Measurements from ENCODE around the gene YIPF6.

- TF ChIP-seq SIN3B (IDR thresholded peaks at IDR 0.05; ENCODE audit: low read depth) (no peak), ZNF239 (CRISPR knock-in tag; IDR thresholded peaks at IDR 0.05) (no peak), POLR2AphosphoS5 (IDR thresholded peaks at IDR 0.05; ENCODE audit: control insufficient read depth, insufficient read depth, low read depth, low read length) (no peak), OTX1 (CRISPR knock-in tag; IDR thresholded peaks at IDR 0.05) (no peak), ZFX (CRISPR knock-in tag; IDR thresholded peaks at IDR 0.05) (no peak)
- TF ChIP-seq, protein P1, sequence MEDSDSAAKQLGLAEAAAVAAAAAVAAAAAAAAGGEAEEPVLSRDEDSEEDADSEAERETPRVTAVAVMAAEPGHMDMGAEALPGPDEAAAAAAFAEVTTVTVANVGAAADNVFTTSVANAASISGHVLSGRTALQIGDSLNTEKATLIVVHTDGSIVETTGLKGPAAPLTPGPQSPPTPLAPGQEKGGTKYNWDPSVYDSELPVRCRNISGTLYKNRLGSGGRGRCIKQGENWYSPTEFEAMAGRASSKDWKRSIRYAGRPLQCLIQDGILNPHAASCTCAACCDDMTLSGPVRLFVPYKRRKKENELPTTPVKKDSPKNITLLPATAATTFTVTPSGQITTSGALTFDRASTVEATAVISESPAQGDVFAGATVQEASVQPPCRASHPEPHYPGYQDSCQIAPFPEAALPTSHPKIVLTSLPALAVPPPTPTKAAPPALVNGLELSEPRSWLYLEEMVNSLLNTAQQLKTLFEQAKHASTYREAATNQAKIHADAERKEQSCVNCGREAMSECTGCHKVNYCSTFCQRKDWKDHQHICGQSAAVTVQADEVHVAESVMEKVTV (CRISPR knock-in tag; IDR thresholded peaks at IDR 0.05), result no peak
- TF ChIP-seq, protein P2, sequence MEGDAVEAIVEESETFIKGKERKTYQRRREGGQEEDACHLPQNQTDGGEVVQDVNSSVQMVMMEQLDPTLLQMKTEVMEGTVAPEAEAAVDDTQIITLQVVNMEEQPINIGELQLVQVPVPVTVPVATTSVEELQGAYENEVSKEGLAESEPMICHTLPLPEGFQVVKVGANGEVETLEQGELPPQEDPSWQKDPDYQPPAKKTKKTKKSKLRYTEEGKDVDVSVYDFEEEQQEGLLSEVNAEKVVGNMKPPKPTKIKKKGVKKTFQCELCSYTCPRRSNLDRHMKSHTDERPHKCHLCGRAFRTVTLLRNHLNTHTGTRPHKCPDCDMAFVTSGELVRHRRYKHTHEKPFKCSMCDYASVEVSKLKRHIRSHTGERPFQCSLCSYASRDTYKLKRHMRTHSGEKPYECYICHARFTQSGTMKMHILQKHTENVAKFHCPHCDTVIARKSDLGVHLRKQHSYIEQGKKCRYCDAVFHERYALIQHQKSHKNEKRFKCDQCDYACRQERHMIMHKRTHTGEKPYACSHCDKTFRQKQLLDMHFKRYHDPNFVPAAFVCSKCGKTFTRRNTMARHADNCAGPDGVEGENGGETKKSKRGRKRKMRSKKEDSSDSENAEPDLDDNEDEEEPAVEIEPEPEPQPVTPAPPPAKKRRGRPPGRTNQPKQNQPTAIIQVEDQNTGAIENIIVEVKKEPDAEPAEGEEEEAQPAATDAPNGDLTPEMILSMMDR (IDR thresholded peaks at IDR 0.05 in 2 of 3, conservative IDR thresholded peaks at IDR 0.05 in 1 of 3; ENCODE audit: insufficient read depth in 2 of 3, low read depth in 1 of 3, low read length in 3 of 3), result no peak
These were observed 71.7 kb downstream of the YIPF6 start for GRCh38 chrX:68570598-68570997.

Measured in K562 (cell line).